ENCODE measurements around the gene CACNG1.
"Not testable (repeated sequence)": the region's sequence is repeated elsewhere in the genome, so short reads cannot be mapped to it uniquely, and the experiment has no call there.

Gene CACNG1

DNA sequence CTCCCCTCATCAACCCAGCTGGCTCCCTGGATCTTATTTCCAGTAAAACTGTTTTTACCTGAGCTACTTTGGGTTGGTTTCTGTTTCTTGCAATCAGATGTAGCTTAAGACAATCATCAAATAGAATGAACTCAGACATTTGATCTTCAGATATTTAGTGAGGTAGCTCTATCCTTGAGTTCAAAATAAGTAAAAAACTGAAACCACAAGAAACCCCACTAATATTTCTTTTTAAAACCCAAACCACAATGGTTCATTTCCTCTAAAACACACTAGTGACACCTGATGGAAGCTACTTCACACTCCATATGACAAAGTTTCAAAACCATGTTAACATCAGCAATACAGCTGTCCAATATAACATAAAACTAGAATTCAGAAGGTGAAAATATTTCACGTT is 37.8 kb downstream of the CACNG1 start:
- DNase-seq = no peak

DNA sequence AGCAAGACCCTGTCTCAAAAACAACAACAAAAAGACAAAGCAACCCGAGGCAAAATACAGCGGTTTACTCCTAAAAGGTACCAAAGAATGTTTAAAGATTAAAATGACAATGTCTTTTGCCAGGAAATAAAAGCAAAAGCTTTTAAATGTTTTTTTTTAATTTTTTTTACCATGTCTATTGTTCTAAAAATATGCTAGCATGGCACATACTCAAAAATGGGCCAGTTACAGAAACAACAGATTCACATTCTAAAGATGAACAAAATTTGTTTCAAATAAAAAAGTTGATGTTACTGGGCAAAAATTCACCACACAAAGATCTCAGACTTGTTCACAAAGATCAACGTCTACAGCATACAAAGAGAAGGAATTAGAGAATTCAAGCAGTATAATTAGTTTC is 41.1 kb downstream of the CACNG1 start:
- DNase-seq = no peak

- no peak for DNase-seq
These were observed 44.3 kb downstream of the CACNG1 start for GRCh38 chr17:67088639-67089038.

- no peak for DNase-seq
These were observed 46.0 kb downstream of the CACNG1 start for GRCh38 chr17:67090341-67090740.

DNA sequence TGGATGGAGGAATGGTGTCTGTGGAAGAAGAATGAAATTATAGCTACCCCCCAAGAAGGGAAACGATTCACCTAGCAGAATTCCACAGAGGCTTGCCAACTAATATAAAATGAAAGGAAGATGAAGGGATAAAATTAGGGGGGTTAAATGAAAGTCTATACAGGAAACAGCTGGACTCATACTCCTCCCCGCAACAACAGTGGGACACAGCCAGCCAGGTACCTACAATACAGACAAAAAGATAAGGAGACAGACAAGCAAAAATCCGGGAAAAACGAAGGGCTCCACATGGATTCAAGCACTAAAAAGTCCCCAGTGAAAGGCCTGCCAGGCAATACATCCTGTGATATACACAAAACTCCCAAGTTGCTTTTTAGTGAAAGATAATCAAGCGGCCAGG is 47.9 kb downstream of the CACNG1 start:
- no peak for DNase-seq

- DNase-seq = not testable (repeated sequence)
These were observed 48.4 kb downstream of the CACNG1 start for GRCh38 chr17:67092710-67093109.

- DNase-seq = no peak
These were observed 49.0 kb downstream of the CACNG1 start for GRCh38 chr17:67093348-67093747.

DNA sequence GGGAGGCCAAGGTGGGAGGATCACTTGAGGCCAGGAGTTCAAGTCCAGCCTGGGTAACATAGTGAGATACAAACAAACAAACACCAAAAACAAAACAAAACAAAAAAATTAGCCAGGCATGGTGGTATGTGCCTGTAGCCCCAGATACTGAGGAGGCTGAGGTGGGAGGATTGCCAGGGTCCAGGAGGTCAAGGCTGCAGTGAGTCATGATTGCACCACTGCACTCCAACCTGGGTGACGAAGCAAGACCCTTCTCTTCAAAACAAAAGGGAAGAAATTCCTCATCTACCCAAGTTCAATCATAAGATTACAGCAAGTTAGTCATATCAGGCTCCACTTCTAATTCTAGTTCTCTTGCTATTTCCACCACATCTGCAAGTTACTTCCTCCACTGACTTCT is 50.9 kb downstream of the CACNG1 start:
- DNase-seq = not testable (repeated sequence)

DNA sequence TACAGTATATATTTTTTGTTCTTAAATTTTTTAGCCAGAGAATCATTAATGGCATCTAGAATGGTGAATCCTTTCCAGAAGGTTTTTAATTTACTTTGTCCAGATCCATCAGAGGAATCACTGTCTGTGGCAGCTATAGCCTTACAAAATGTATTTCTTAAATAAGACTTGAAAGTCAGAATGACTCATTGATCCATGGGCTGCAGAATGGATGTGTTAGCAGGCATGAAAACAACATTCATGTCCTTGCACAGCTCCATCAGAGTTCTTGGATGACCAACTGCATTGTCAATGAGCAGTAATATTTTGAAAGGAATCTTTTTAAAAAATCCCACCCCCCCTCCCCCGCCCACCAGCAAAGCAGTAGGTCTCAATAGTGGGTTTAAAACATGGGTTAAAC is 51.4 kb downstream of the CACNG1 start:
- DNase-seq = no peak

GRCh38 chr17:67096609-67097008 is 52.3 kb downstream of the CACNG1 start:
- DNase-seq = no peak

GRCh38 chr17:67098006-67098405 is 53.7 kb downstream of the CACNG1 start:
- no peak for DNase-seq

DNA sequence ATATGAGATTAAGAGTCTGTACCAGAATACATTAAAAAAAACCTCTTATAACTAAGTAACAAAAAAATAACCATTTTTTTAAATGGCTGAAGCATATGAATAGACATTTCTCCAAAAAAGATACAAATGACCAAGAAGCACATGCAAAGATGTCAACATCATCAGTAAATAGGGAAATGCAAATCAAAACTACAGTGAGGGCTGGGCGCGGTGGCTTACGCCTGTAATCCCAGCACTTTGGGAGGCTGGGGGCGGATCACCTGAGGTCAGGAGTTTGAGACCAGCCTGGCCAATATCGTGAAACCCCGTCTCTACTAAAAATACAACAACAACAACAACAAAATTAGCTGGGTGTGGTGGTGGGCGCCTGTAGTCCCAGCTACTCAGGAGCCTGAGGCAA is 60.3 kb downstream of the CACNG1 start:
- DNase-seq = not testable (repeated sequence)

DNA sequence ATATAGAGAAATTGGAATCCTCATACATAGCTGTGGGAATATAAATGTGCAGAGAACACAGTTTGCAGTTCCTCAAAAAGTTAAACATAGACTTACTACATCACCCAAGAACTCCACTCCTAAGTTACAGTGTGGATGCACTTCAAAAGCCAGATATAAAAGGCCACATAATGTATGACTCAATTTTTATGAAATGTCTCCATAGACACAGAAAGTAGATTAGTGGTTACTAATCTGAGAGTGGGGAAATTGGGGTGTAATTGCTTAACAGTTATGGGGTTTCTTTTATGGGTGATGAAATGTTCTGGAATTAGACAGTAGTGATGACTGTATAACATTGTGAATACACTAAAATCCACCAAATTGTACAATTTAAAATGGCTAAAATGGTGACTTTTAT is 60.9 kb downstream of the CACNG1 start:
- DNase-seq = no peak

Data from stimulated activated CD8-positive, alpha-beta memory T cell treated with anti-CD3 and anti-CD28 coated beads, Interleukin-4, amount 100 ng/mL, for 48 hours (primary cell).